DOHH2 (cell line): ENCODE results near the gene ZNF577.

Experiments
- H3F3A ChIP-seq: fragments of 200-600 bp; sonication (generic), shearing (Covaris generic); 2 replicates; pipeline ENCODE4 v1.6.0; 2016; ENCODE audit warnings: antibody characterized with exemption, mild to moderate bottlenecking; ENCODE audit not compliant: control insufficient read depth, insufficient read depth
- H3K27ac ChIP-seq: fragments of 200-600 bp; sonication (generic); 2 replicates; pipeline ENCODE4 v1.5.1; 2014; ENCODE audit warnings: low read depth, mild to moderate bottlenecking, low read length, moderate library complexity
- H3K27me3 ChIP-seq: fragments of 200-600 bp; sonication (generic); 2 replicates; pipeline ENCODE4 v1.6.1; 2014; ENCODE audit warnings: mild to moderate bottlenecking, low read length, mixed read lengths; ENCODE audit not compliant: control insufficient read depth
- H3K36me3 ChIP-seq: fragments of 200-600 bp; sonication (generic); 2 replicates; pipeline ENCODE4 v1.6.1; 2014; ENCODE audit warnings: mild to moderate bottlenecking, low read length, moderate library complexity, mixed read lengths; ENCODE audit not compliant: control insufficient read depth
- H3K4me1 ChIP-seq: fragments of 200-600 bp; sonication (generic); 2 replicates; pipeline ENCODE4 v1.6.1; 2014; ENCODE audit warnings: mild to moderate bottlenecking, low read length, mixed read lengths; ENCODE audit not compliant: control insufficient read depth
- H3K4me2 ChIP-seq: fragments of 200-600 bp; sonication (generic); 2 replicates; pipeline ENCODE4 v1.6.0; 2014; ENCODE audit warnings: mild to moderate bottlenecking, low read length, moderate library complexity
- H3K4me3 ChIP-seq: fragments of 200-600 bp; sonication (generic); 2 replicates; pipeline ENCODE4 v1.5.1; 2014; ENCODE audit warnings: mild to moderate bottlenecking, low read length, mixed read lengths
- H3K79me2 ChIP-seq: fragments of 200-600 bp; sonication (generic); 2 replicates; pipeline ENCODE4 v1.6.1; 2014; ENCODE audit warnings: mild to moderate bottlenecking, low read length, mixed read lengths; ENCODE audit not compliant: control insufficient read depth
- H3K9me2 ChIP-seq: fragments of 200-600 bp; sonication (generic); replicated peaks from 2 replicates; pipeline ENCODE4 v1.6.1; 2014; ENCODE audit warnings: mild to moderate bottlenecking, low read length, mixed read lengths; ENCODE audit not compliant: control insufficient read depth
- H3K9me3 ChIP-seq: fragments of 200-600 bp; sonication (generic); 2 replicates; pipeline ENCODE4 v1.6.1; 2014; ENCODE audit warnings: antibody characterized with exemption, low read length, mixed read lengths; ENCODE audit not compliant: control insufficient read depth, insufficient read depth
- H4K20me1 ChIP-seq: fragments of 200-600 bp; sonication (generic); 2 replicates; pipeline ENCODE4 v1.6.0; 2014; ENCODE audit warnings: low read depth, mild to moderate bottlenecking, antibody characterized with exemption, low read length, moderate library complexity; ENCODE audit not compliant: control insufficient read depth, insufficient read depth
- CTCF ChIP-seq: fragments of 200-600 bp; sonication (generic); IDR thresholded peaks from one replicate; pipeline ENCODE4 v1.5.1; 2014; ENCODE audit warnings: antibody characterized with exemption, mild to moderate bottlenecking, low read depth, low read length; ENCODE audit not compliant: poor library complexity, severe bottlenecking
- EZH2phosphoT487 ChIP-seq: fragments of 200-600 bp; sonication (generic); IDR thresholded peaks from 2 replicates; pipeline ENCODE4 v1.6.1; 2017; ENCODE audit warnings: borderline replicate concordance, mild to moderate bottlenecking, antibody characterized with exemption, low read length, moderate library complexity, mixed read lengths

ZNF577 gene

GRCh38 chr19:51901860-51902259 lies 14.1 kb upstream of the ZNF577 start:
- H4K20me1 ChIP-seq, result no peaks in the 10 kb centered on the region
- TF ChIP-seq EZH2phosphoT487 (no peak), CTCF (no peak)
- H3K79me2 ChIP-seq, result no peaks in the 10 kb centered on the region
- peaks cover 27% of the 10 kb centered on the region for H3K9me3 ChIP-seq
- H3K4me3 ChIP-seq, result no peak overlapping the region
- H3K36me3 ChIP-seq, result no peaks in the 10 kb centered on the region
- no peak overlapping the region for H3K4me2 ChIP-seq
- H3K4me1 ChIP-seq, result 0 out of 2 replicates have a peak, but pooled peaks cover 3% of the 10 kb centered on the region
- H3K9me2 ChIP-seq, result no peaks in the 10 kb centered on the region
- H3K27me3 ChIP-seq, result no peaks in the 10 kb centered on the region
- no peaks in the 10 kb centered on the region for H3F3A ChIP-seq
- H3K27ac ChIP-seq, result no peak overlapping the region

GRCh38 chr19:51891193-51891747 lies 3.5 kb upstream of the ZNF577 start:
- Histone ChIP-seq H3F3A (no peaks in the 10 kb centered on the region), H3K79me2 (no peaks in the 10 kb centered on the region), H4K20me1 (no peaks in the 10 kb centered on the region), H3K9me3 (peaks cover 22% of the 10 kb centered on the region; the same call in 1 of the 2 replicates), H3K4me2 (no peak overlapping the region), H3K9me2 (no peaks in the 10 kb centered on the region), H3K4me1 (no peaks in the 10 kb centered on the region), H3K36me3 (no peaks in the 10 kb centered on the region), H3K27ac (no peak overlapping the region), H3K4me3 (no peak overlapping the region), H3K27me3 (no peaks in the 10 kb centered on the region)
- TF ChIP-seq CTCF (no peak), EZH2phosphoT487 (no peak)

GRCh38 chr19:51889934-51890333 lies 2.2 kb upstream of the ZNF577 start:
- no peak for TF ChIP-seq CTCF
- TF ChIP-seq EZH2phosphoT487, result no peak
- no peaks in the 10 kb centered on the region for H3K9me2 ChIP-seq
- H3K4me3 ChIP-seq, result no peak overlapping the region
- H3K27ac ChIP-seq, result no peak overlapping the region
- no peaks in the 10 kb centered on the region for H3F3A ChIP-seq
- H3K79me2 ChIP-seq, result no peaks in the 10 kb centered on the region
- H3K27me3 ChIP-seq, result no peaks in the 10 kb centered on the region
- H3K4me2 ChIP-seq, result no peak overlapping the region
- H3K4me1 ChIP-seq, result no peaks in the 10 kb centered on the region
- H3K36me3 ChIP-seq, result no peaks in the 10 kb centered on the region
- no peaks in the 10 kb centered on the region for H4K20me1 ChIP-seq
- peaks cover 25% of the 10 kb centered on the region; the same call in 1 of the 2 replicates for H3K9me3 ChIP-seq
